GM21360 (cell line): Measurements from ENCODE around the gene DIAPH2.
"Not testable (repeated sequence)": the region's sequence is repeated elsewhere in the genome, so short reads cannot be mapped to it uniquely, and the experiment has no call there.

ENCODE experiments used
- ATAC-seq: cut with Tn5 transposase; IDR thresholded peaks from one replicate; pipeline ENCODE4 v1.9.1; 2021; ENCODE audit warnings: mild to moderate bottlenecking, moderate library complexity; ENCODE audit not compliant: unreplicated experiment

DIAPH2 gene

DNA sequence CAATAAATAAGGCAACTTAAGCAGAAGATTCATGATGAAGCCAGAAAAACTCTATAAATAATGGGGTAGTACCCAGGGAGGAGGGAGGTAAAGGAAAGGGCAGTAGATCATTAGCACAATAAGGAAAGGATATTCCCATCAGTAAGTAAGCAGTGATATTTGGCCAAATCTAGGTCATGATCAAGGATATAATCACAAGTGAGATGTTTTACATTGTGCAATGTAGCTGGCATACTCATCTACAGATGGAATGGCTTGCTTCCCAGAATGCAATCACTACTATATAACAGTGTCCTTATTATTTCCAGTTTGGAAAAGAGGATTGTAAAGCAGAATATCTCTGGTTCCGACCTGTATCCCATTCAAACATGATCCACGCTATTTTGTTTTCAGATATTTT, 682.5 kb downstream of the DIAPH2 start:
- ATAC-seq = no peak

DNA sequence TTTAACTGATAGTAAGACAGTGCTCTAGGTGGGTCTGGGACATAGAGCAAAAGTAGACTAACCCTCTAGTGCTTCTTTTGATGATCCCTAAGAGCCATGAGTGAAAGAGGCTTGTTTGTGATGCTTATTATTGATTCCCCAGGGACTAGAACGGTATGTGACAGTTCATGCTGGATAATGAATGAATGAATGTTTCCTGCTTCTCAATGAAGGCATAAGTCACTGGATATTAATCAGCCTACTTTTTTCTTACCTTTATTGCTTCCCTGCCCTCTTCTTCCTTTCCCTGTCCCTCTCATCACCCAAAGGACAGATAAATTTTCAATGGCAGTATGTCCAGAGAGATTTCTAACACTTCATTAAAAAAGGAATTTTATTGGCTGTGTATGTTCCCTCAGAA, 685.3 kb downstream of the DIAPH2 start:
- ATAC-seq = no peak

DNA sequence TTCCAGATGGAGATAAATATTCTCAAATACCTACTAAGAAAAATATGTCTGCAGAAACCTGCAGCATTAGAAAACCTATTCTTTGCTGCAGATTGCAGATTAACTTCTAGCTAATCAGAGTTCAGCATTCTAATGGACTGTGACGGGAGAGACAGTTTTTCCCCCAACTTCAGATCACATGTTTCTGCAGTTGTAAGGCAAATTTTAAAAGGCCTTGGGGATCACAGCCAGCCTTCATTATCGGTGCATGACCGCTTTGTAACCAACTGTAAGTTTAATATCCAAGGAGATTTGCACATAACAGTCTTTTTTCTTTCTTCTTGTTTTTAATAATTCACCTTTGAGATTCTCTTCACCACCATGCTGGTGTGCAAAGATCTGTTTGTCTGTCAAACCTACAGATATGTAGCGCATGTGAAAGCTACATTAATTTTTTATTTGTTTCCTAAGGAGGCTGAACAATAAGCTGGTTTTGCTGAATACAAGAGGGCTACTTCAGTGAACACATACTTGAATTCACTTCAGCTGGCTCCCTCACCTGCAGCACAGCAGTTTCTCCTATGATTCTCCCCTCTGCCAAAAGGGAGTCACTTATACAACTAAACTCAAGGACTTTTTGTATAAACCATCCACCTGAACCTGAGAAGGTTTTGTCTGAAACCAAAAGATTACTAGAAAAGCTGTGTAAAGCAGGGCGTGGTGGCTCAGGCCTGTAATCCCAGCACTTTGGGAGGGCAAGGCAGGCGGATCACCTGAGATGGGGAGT, 687.5 kb downstream of the DIAPH2 start:
- ATAC-seq = no peak

DNA sequence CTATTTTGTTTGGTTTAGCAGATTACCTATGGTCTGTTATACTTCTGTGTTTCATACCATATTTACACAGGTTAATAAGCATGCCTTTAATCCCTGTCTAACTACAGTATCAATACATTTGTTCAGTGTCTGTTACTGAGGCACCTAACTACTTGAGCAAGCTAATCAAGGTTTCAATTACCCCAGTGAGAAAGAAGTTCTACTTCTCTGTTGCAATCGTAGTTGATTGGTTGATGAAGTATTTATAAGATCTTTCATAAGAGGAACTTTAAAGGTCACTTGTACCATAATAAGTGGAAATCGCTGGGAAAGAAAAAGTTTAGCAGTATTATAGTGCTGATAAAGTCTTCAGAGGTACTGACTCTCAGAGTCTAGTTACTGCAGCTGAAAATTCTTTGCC, 689.6 kb downstream of the DIAPH2 start:
- ATAC-seq = no peak

DNA sequence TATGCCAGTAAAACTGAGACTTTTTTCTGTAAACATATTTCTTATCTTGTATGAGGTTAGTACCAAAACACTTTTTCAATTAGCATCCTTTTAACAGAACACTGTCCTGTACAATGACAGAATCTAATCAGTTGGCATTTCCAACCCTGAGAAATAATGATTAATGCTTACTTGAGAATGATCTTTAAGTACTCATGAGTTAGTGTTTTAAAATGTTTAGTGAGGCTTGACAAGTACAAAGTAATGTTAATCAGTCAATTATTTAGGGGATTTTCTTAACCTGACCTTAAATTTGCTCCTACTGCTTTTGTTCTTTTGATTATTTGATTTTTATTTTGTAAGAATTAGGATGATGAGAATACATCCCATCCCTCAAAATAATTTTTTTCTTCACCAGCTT, 695.6 kb downstream of the DIAPH2 start:
- ATAC-seq = no peak

DNA sequence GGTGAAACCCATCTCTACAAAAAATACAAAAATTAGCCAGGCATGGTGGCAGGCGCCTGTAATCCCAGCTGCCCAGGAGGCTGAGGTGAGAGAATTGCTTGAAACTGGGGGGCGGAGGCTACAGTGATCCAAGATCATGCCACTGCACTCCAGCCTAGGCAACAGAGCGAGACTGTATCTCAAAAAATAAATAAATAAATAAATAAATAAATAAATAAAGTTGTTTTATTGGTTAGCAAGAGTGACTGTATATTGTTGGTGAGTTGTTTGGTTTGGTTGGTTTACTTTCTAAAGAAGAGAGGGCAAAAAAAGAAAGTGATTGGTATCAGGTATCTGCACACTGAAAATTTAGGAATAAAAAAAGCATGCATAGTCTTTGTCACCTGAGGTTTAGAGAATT, 700.0 kb downstream of the DIAPH2 start:
- ATAC-seq = no peak

DNA sequence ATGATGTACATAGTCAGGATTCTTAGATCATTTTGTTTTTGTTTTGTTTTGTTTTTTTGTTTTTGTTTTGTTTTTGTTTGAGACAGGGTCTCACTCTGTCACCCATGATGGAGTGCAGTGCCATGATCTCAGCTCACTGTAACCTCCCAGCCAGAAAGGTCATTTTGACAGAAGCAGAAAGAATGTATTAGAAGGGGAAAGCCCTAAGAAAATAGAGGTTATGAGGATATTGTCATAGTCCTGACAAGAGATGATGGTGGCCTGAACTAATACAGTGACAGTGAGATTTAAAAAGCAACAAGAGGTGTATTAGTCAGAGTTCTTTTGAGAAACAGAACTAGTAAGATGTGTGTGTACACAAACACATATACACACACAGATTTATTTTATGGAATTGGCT, 702.4 kb downstream of the DIAPH2 start:
- ATAC-seq = no peak

DNA sequence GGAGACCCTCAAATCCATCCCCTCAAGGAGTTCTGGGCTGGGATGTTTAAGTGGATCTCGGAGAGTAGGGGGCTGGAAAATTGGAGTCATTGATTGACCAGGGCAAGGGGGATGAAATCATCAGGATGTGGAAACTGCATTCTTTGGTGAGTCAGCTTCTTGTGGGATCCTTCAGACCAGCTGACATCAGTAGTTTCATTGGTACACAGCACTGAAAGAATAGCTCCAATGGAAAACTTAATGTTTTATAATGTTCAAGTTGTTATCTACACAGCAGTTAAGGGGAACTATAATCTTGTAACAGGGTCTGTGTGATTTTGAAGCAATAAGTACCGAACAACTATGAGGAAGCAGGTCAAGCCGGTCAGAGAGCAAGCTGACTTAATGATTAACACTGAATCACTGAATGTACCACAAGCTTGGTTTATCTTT, 705.1 kb downstream of the DIAPH2 start:
- ATAC-seq = no peak

DNA sequence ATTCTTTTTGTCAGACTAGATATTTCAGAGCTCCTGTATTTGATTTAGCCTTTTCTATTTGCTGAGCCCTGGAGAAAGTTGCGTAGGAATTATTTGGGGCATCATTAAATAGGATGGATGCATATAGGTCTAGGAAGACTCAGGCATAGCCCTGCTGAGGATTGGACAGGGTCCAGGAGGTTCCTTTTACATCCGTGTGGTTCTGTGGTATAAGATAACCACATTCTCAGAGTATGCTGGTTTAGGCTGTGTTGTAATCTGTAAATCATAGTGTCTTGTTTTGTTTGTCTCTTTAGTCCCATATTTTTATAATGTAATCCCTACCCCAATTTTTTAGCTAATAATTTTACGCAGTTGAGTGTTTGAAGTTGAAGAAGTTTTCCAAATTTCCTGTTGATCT, 712.7 kb downstream of the DIAPH2 start:
- no peak for ATAC-seq

DNA sequence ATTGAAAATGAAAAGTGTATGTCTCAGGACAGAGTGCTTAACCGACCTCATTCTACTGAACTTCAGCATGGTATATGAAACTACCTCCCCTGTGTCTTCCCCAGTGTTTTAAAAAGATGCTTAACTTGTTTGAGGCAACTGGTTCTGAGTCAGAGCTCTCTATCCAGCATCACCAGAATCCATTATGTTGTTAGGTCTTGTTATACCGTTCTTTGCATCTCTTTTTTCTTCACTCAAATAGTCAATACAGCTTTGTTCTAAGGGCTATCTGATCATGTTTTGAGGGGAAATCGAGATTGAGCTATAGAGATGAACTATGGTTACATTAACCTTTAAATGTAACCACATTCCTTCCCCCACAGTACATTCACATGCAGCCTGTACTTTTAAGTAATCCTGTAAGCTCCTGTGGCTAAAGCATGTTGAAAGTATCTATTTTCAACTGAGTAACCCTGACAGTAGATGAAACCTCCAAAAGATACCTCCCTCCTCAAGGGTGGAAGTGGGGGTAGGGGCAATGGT, 713.4 kb downstream of the DIAPH2 start:
- ATAC-seq = peak; percentile 56

DNA sequence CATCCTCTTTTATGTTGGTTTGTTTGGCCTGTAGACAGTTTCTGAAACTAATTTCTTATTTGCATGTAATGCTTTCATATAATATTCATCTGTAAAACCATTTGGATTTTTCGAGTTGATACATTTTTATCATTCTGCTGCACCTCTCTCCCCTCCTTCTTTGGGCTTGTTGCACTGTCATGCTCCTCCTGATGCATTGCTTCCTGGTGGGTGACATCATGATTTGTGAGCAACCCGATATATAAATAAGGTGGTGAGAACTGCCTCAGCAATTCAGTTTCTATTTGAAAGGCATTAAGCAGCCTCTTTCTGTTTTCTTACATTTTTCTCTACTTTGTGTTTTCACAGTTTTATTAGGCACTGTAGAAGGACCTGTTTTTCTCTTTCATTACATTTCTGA, 714.8 kb downstream of the DIAPH2 start:
- ATAC-seq = peak; percentile 46

DNA sequence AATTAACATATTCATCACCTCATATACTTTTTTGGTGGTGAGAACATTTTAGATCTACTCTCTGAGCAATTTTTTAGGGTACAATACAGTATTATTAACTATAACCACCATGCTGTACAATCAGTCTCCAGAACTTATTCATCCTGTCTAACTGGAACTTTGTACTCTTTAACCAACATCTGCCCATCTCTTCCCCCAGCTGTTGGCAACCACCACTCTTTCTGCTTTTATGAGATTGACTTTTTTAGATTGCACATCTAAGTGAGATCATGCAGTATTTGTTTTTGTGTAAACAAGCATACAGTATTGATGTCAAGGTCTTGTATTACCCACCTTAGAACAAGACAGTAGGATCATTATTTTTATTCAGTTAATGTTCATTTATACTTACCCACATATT, 715.9 kb downstream of the DIAPH2 start:
- no peak for ATAC-seq

DNA sequence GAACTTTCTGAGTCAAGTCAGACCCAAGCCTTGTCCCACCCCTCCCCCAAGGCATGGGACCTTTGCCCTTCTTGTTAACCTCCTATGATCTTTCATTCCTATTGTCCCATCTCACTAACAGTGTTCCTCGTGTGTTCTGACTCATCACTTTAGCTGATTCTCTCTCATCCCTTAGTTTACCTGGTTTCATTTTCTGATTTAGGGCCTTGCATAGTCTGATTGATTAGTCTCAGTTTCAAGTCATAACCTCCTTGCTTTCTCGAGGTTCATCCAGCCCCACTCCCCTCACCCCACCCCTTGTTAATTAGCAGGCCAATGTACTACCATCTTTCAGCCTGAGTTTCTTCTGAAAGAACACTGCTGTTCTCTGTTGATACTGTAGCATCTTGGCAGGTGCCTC, 716.5 kb downstream of the DIAPH2 start:
- peak; percentile 43 for ATAC-seq

DNA sequence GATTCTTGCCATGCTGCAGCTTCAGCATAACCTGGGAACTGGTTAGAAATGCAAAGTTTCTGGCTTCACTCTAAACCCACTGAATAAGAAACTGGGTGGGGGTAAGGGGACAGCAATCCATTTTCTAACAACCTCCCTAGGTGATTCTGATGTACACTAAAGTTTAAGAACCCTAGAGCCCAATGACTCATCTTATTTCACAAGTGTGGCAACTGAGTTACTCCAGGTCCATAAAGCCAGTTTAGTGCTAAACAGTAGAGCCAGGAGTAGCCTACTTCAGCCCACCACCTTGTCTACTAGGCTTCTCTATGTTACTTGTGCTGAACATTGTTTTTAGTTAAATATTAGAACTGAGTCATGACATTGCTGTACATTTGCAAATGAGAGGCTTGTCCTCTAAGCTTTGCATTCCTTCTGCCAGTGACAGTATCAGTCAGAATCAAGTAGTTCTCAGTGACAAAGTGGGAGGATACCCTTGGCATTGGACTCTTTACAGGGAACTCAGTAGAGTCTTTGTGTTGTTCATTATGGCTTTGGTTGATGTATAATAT, 717.0 kb downstream of the DIAPH2 start:
- ATAC-seq = no peak

DNA sequence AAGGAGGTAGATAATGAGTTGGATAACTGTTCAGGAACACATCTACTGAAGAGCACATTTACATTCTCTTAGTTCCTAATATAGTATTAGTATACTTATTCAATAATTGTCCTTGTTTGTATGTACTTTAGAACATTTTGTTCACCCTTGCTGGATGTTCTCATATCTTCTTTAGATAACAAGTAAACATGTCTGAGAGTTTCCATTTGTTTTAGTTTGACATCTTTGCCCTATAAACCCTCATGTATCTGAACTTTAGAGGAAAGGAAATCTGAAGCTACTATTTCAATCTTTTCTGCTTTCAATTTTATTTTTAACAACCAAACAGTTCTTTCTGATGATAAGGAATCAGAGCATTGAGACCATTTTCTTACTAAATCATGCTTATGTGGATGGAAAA, 717.7 kb downstream of the DIAPH2 start:
- ATAC-seq = no peak

DNA sequence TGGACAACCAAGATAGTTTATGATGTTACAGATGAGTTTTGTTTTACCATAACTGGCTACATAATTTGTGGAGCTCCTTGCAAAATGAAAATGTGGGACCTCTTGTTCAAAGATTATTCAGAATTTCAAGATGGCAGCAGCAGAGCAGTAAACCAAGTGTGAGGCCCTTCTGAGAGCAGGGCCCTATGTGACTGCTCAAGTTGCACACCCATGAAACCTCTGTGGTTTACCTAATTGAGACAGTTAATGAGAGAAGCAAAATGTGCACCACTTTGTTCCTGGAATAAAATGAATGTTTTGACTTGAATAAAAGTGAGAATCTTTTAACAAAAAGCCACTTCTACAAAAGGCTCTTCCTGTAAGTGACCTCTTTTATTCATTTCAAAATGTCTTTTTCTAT, 718.3 kb downstream of the DIAPH2 start:
- ATAC-seq = no peak

DNA sequence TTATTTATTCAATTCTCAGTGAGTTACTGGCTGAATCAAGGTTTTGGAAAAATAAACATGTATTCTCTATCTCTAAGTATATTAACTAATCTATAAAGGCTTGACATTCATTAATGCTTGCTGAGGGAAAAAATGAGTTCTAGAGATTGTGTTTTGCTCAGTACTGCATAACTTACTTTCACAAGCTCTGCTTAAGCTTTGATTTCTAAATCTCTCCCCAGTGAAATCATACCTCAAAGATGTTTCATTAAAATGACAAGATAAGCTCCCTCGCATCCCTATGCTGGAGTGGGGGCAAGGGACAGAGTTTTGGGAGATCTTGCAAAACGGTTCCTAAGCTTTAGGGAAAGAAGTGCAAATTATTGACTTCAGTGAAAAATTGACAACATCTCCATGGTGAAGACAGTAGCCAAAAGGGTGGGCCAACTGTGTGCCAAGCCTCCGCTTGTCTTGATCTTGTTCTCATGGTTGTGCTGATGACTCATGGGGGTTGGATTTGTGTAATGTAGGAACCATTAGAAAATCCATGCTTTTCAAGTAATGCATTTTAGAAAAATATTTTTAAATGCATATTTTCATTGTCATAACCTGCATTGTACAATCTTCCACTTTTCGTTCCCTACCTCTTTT, 720.5 kb downstream of the DIAPH2 start:
- ATAC-seq = no peak

DNA sequence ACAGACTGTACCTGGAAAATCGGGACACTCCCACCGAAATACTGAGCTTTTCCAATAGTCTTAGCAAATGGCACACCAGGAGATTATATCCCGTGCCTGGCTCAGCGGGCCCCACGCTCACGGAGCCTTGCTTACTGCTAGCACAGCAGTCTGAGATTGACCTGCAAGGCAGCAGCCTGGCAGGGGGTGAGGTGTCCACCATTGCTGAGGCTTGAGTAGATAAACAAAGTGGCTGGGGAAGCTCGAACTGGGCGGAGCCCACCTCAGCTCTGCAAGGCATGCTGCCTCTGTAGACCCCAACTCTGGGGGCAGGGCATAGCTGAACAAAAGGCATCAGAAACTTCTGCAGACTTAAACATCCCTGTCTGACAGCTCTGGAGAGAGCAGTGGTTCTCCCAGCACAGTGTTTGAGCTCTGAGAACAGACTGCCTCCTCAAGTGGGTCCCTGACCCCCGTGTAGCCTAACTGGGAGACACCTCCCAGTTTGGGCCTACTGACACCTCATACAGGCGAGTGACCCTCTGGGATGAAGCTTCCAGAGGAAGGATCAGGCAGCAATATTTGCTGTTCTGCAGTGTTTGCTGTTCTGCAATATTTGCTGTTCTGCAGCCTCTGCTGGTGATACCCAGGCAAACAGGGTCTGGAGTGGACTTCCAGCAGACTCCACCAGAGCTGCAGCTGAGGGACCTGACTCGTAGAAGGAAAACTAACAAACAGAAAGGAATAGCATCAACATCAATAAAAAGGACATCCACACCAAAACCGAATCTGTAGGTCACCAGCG, 725.2 kb downstream of the DIAPH2 start:
- ATAC-seq = not testable (repeated sequence)

DNA sequence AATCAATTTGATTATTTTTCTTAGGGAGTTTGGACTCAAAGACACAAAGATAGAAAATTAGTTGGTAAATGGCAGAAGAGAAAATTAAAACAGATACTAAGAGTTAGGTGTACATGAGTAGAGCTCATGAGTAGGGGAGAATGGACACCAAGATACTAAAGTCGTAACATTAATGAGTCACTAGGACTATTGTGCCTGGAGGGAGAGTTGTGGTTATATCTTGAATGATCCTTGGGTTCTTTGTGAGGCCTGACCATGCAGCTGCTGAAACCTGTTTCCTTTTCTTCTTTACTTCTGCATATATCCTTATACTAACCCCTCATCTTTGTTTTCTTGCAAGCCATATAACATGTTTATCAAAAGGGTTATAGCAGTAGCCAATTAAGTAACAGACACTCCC, 731.8 kb downstream of the DIAPH2 start:
- ATAC-seq = no peak

DNA sequence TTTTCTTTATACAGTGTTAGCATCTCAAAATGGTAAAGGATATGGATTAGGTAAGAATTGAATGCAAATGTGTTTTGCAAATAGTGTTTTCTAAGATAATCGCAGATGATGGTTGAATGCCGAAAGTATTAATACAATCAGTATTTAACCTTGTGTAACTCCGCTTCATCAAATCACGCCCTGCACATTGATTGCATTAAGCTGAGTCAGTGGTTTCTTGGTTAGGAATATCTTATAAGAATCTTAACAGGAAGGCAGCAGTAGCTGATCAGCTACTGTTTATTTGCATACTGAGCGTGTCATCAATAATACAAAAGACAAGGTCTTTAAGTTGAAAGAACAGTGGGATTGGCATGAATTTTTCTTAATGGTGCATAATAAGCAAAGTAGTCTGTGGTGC, 744.5 kb downstream of the DIAPH2 start:
- no peak for ATAC-seq

DNA sequence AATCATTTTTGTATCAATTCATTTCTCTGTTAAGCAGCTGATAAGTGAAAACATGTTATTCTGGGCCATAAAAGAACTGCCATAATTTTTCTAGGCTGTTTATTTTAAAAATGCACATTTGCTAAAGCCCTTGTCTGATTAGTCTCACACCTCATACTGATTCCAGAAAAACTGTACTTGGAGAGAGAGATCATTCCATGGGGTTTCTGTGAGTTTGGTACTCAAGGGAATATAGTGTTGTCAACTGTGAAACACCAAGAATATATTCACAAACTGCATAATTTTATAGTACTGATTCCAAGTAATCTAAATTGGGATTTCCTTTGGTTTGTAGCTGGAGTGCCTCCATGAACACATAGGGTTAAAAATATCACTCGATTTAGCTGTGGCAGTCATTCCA, 746.6 kb downstream of the DIAPH2 start:
- no peak for ATAC-seq
